ENCODE measurements around the gene CEP112. TPM values are rescaled to one million over a fixed set of nuclear protein-coding genes. Genes with fewer than 3 reads are reported as not detected.

CEP112 gene
- total and polyA plus RNA-seq, 7 experiments from 2014 or later: 0.08 to 2.5 (median 0.66) TPM; not detected in 1

DNA sequence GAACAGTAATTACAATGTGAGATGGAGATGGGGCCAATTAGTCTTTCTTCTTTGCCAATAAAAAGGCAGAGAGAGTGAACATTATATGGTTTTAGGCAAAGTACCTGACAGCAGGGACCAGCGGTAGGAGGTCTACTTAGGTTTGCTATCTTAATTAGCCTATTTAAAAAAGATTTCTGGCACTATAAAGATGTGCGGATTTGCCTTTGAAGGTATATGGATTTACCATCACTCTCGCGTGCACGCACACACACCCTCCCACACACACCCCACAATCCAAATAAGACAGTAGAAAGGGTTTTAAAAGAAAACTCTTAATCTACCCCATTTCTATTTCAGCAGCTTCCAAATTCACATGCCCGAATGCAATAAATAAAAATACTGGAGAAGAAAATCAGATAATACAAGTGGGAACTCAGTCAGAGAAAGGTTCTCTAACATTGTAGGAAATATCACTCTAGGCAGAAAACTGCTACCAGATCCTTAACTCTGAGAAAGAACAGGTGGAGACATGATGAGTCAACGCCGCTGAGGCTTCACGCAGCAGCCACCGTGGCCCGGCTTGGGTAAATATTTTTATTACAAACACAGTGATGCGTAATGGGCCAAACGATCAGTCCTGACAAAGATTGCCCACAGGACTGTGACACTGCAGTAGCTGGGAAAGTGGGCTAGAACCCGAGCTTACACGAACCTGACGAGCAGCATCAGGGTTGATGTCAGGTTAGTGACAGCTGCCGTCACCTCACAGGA, 563.9 kb downstream of the CEP112 start:
- CTCF ChIA-PET: no interaction called here
- Mint-ChIP-seq H3K4me3 (no peak overlapping the region), H3K9me3 (peaks cover 0 to 6% (median 0%) of the 10 kb centered on the region in 11 donors), H3K27ac (no peak overlapping the region), H3K36me3 (no peaks in the 10 kb centered on the region), H3K4me1 (peaks cover 0 to 2% (median 0%) of the 10 kb centered on the region in 7 donors), H3K27me3 (peaks cover 0 to 11% (median 0%) of the 10 kb centered on the region in 5 donors)
- H3K4me3 ChIP-seq (ENCODE audit: low read length): no peak overlapping the region
- H3K4me1 ChIP-seq (ENCODE audit: control insufficient read depth in 2 of 2, insufficient read depth in 2 of 2, low read length in 2 of 2): no peaks in the 10 kb centered on the region
- no peak for ATAC-seq
- DNase-seq: no peak
- POLR2A ChIA-PET: interaction anchor here (0.5 kb wide), 1 partner anchor 194 kb away, joined by 4 read pairs; no protein-coding TSS in a partner anchor
- intact Hi-C loops (cut with micrococcal nuclease): no loop called here
- no peak overlapping the region for H3K27ac ChIP-seq (ENCODE audit: low read depth, low read length)
- no peaks in the 10 kb centered on the region for H3K9me3 ChIP-seq (ENCODE audit: control insufficient read depth in 2 of 3, low read length in 3 of 3)
- no peaks in the 10 kb centered on the region for H3K36me3 ChIP-seq (ENCODE audit: control insufficient read depth in 2 of 3, insufficient read depth in 3 of 3, low read length in 3 of 3)
- no peaks in the 10 kb centered on the region for H3K27me3 ChIP-seq (ENCODE audit: control insufficient read depth in 2 of 2, insufficient read depth in 2 of 2, low read length in 2 of 2)

- Histone ChIP-seq H3K27ac (ENCODE audit: low read depth, low read length) (no peak overlapping the region), H3K4me3 (ENCODE audit: low read length) (no peak overlapping the region), H3K27me3 (ENCODE audit: control insufficient read depth in 2 of 2, insufficient read depth in 2 of 2, low read length in 2 of 2) (no peaks in the 10 kb centered on the region), H3K9me3 (ENCODE audit: control insufficient read depth in 2 of 3, low read length in 3 of 3) (no peaks in the 10 kb centered on the region), H3K4me1 (ENCODE audit: control insufficient read depth in 2 of 2, insufficient read depth in 2 of 2, low read length in 2 of 2) (no peaks in the 10 kb centered on the region), H3K36me3 (ENCODE audit: control insufficient read depth in 2 of 3, insufficient read depth in 3 of 3, low read length in 3 of 3) (no peaks in the 10 kb centered on the region)
- Mint-ChIP-seq H3K27me3 (peaks cover 0 to 11% (median 0%) of the 10 kb centered on the region in 5 donors), H3K9me3 (peaks cover 0 to 6% (median 0%) of the 10 kb centered on the region in 11 donors), H3K4me1 (no peaks in the 10 kb centered on the region), H3K36me3 (no peaks in the 10 kb centered on the region), H3K4me3 (no peak overlapping the region), H3K27ac (no peak overlapping the region)
- ChIA-PET POLR2A (no interaction called here), CTCF (no interaction called here)
- ATAC-seq: no peak
- no peak for DNase-seq
- intact Hi-C loops (cut with micrococcal nuclease): no loop called here
Observed at GRCh38 chr17:65627108-65627507, 564.8 kb downstream of the CEP112 start.

GRCh38 chr17:65626451-65626850, 565.5 kb downstream of the CEP112 start:
- peaks cover 0 to 11% (median 0%) of the 10 kb centered on the region in 5 donors for H3K27me3 Mint-ChIP-seq
- no peak overlapping the region for H3K4me3 ChIP-seq (ENCODE audit: low read length)
- H3K36me3 Mint-ChIP-seq: no peaks in the 10 kb centered on the region
- no peak overlapping the region for H3K27ac Mint-ChIP-seq
- H3K27ac ChIP-seq (ENCODE audit: low read depth, low read length): no peak overlapping the region
- no peaks in the 10 kb centered on the region for H3K4me1 ChIP-seq (ENCODE audit: control insufficient read depth in 2 of 2, insufficient read depth in 2 of 2, low read length in 2 of 2)
- no peaks in the 10 kb centered on the region for H3K9me3 ChIP-seq (ENCODE audit: control insufficient read depth in 2 of 3, low read length in 3 of 3)
- intact Hi-C loops (cut with micrococcal nuclease): no loop called here
- no peaks in the 10 kb centered on the region for H3K36me3 ChIP-seq (ENCODE audit: control insufficient read depth in 2 of 3, insufficient read depth in 3 of 3, low read length in 3 of 3)
- no peak overlapping the region for H3K4me3 Mint-ChIP-seq
- ChIA-PET POLR2A (no interaction called here), CTCF (no interaction called here)
- H3K4me1 Mint-ChIP-seq: no peaks in the 10 kb centered on the region
- no peak for ATAC-seq
- H3K9me3 Mint-ChIP-seq: peaks cover 0 to 6% (median 0%) of the 10 kb centered on the region in 11 donors
- no peaks in the 10 kb centered on the region for H3K27me3 ChIP-seq (ENCODE audit: control insufficient read depth in 2 of 2, insufficient read depth in 2 of 2, low read length in 2 of 2)
- DNase-seq: no peak

- intact Hi-C loops (cut with micrococcal nuclease): no loop called here
- DNase-seq (no peak), ATAC-seq (no peak)
- H3K9me3 Mint-ChIP-seq: no peaks in the 10 kb centered on the region
- H3K27me3 Mint-ChIP-seq: no peaks in the 10 kb centered on the region
- CTCF ChIA-PET: no interaction called here
- Histone ChIP-seq H3K27ac (ENCODE audit: low read depth, low read length) (no peak overlapping the region), H3K36me3 (ENCODE audit: control insufficient read depth in 2 of 3, insufficient read depth in 3 of 3, low read length in 3 of 3) (no peaks in the 10 kb centered on the region), H3K9me3 (ENCODE audit: control insufficient read depth in 2 of 3, low read length in 3 of 3) (no peaks in the 10 kb centered on the region), H3K27me3 (ENCODE audit: control insufficient read depth in 2 of 2, insufficient read depth in 2 of 2, low read length in 2 of 2) (no peaks in the 10 kb centered on the region), H3K4me3 (ENCODE audit: low read length) (no peak overlapping the region), H3K4me1 (ENCODE audit: control insufficient read depth in 2 of 2, insufficient read depth in 2 of 2, low read length in 2 of 2) (no peaks in the 10 kb centered on the region)
- H3K4me3 Mint-ChIP-seq: no peak overlapping the region
- H3K27ac Mint-ChIP-seq: no peak overlapping the region
- POLR2A ChIA-PET: no interaction called here
- peaks cover 0 to 5% (median 0%) of the 10 kb centered on the region in 5 donors for H3K36me3 Mint-ChIP-seq
- no peaks in the 10 kb centered on the region for H3K4me1 Mint-ChIP-seq
Observed at GRCh38 chr17:65618516-65618915, 573.4 kb downstream of the CEP112 start.

DNA sequence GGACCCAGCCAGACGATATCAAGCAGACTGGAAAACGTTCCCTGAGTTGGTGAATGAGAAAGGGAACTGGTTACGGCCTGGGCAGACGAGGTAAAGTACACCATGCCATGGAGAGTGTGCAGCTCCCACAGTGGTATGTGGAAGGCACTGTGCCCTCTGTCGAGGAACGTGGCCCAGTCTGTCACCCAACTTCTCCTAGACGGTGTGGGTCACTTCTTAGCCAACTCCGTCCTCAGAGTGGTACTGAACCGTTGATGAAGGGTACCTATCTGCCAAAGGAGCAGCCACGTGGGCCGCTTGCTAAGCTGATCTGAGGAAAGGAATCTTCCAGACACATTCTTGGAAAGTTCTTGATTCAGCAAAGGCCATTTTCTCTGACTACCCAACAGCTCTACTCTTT, 574.4 kb downstream of the CEP112 start:
- no peak overlapping the region for H3K4me3 Mint-ChIP-seq
- no peak overlapping the region for H3K4me3 ChIP-seq (ENCODE audit: low read length)
- ChIA-PET CTCF (no interaction called here), POLR2A (no interaction called here)
- no peak overlapping the region for H3K27ac ChIP-seq (ENCODE audit: low read depth, low read length)
- no peaks in the 10 kb centered on the region for H3K9me3 ChIP-seq (ENCODE audit: control insufficient read depth in 2 of 3, low read length in 3 of 3)
- H3K4me1 ChIP-seq (ENCODE audit: control insufficient read depth in 2 of 2, insufficient read depth in 2 of 2, low read length in 2 of 2): no peaks in the 10 kb centered on the region
- H3K27ac Mint-ChIP-seq: no peak overlapping the region
- H3K36me3 Mint-ChIP-seq: peaks cover 0 to 5% (median 0%) of the 10 kb centered on the region in 5 donors
- no peaks in the 10 kb centered on the region for H3K27me3 Mint-ChIP-seq
- intact Hi-C loops (cut with micrococcal nuclease): no loop called here
- no peak for ATAC-seq
- H3K27me3 ChIP-seq (ENCODE audit: control insufficient read depth in 2 of 2, insufficient read depth in 2 of 2, low read length in 2 of 2): no peaks in the 10 kb centered on the region
- no peaks in the 10 kb centered on the region for H3K9me3 Mint-ChIP-seq
- DNase-seq: no peak
- peaks cover 0 to 1% (median 0%) of the 10 kb centered on the region in 7 donors for H3K4me1 Mint-ChIP-seq
- H3K36me3 ChIP-seq (ENCODE audit: control insufficient read depth in 2 of 3, insufficient read depth in 3 of 3, low read length in 3 of 3): no peaks in the 10 kb centered on the region

DNA sequence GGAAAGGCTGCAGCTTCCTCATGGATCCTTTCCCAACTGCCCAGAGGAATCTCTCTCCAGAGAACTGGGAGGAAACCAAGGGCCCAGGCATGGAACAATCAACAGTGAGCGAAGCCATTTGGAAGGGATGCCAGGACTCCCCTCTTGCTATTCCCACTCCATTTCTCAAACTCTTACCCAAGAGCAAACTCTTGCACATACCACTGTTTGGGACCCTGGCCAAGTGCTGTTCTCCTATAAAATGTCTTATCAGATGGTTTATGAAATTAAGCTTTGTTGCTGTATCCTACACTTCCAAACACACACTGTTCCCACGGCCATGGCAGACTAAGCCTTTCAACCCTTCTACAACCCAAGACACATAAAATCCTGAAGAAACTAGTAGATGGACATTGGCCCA, 582.2 kb downstream of the CEP112 start:
- POLR2A ChIA-PET: no interaction called here
- no peak for ATAC-seq
- H3K4me3 ChIP-seq (ENCODE audit: low read length): no peak overlapping the region
- DNase-seq: no peak
- intact Hi-C loops (cut with micrococcal nuclease): no loop called here
- Mint-ChIP-seq H3K36me3 (no peaks in the 10 kb centered on the region), H3K4me1 (peaks cover 0 to 5% (median 0%) of the 10 kb centered on the region in 7 donors), H3K9me3 (no peaks in the 10 kb centered on the region), H3K27ac (no peak overlapping the region), H3K4me3 (no peak overlapping the region), H3K27me3 (peaks cover 0 to 7% (median 0%) of the 10 kb centered on the region in 5 donors)
- no peaks in the 10 kb centered on the region for H3K36me3 ChIP-seq (ENCODE audit: control insufficient read depth in 2 of 3, insufficient read depth in 3 of 3, low read length in 3 of 3)
- H3K27ac ChIP-seq (ENCODE audit: low read depth, low read length): no peak overlapping the region
- no peaks in the 10 kb centered on the region for H3K9me3 ChIP-seq (ENCODE audit: control insufficient read depth in 2 of 3, low read length in 3 of 3)
- H3K4me1 ChIP-seq (ENCODE audit: control insufficient read depth in 2 of 2, insufficient read depth in 2 of 2, low read length in 2 of 2): no peaks in the 10 kb centered on the region
- H3K27me3 ChIP-seq (ENCODE audit: control insufficient read depth in 2 of 2, insufficient read depth in 2 of 2, low read length in 2 of 2): no peaks in the 10 kb centered on the region
- CTCF ChIA-PET: no interaction called here

DNA sequence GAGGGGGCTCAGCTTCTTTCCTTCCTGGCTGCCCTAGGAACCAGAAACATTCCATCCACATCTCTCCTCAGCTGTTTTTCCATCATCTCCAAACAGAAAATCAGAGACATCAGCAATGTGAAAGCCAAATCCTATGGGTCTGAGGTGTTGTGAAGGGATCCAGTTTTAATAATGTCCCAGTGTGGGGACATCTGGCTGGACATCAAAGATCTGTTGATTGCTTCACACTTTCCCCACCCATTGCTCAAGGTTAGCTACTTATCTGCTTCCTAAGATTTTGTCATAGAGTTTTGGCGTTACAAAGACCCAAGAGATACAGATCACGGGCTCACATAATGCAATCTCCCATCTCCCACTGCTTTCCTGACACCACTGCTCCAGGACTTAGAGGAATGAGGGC, 582.6 kb downstream of the CEP112 start:
- H3K4me1 ChIP-seq (ENCODE audit: control insufficient read depth in 2 of 2, insufficient read depth in 2 of 2, low read length in 2 of 2): no peaks in the 10 kb centered on the region
- intact Hi-C loops (cut with micrococcal nuclease): no loop called here
- H3K27me3 ChIP-seq (ENCODE audit: control insufficient read depth in 2 of 2, insufficient read depth in 2 of 2, low read length in 2 of 2): no peaks in the 10 kb centered on the region
- no peak overlapping the region for H3K4me3 ChIP-seq (ENCODE audit: low read length)
- no peak overlapping the region for H3K27ac Mint-ChIP-seq
- ChIA-PET POLR2A (no interaction called here), CTCF (no interaction called here)
- no peak overlapping the region for H3K4me3 Mint-ChIP-seq
- no peaks in the 10 kb centered on the region for H3K9me3 Mint-ChIP-seq
- no peak for ATAC-seq
- H3K4me1 Mint-ChIP-seq: peaks cover 0 to 5% (median 0%) of the 10 kb centered on the region in 7 donors
- no peaks in the 10 kb centered on the region for H3K36me3 ChIP-seq (ENCODE audit: control insufficient read depth in 2 of 3, insufficient read depth in 3 of 3, low read length in 3 of 3)
- H3K27ac ChIP-seq (ENCODE audit: low read depth, low read length): no peak overlapping the region
- H3K27me3 Mint-ChIP-seq: peaks cover 0 to 7% (median 0%) of the 10 kb centered on the region in 5 donors
- H3K36me3 Mint-ChIP-seq: no peaks in the 10 kb centered on the region
- H3K9me3 ChIP-seq (ENCODE audit: control insufficient read depth in 2 of 3, low read length in 3 of 3): no peaks in the 10 kb centered on the region
- DNase-seq: no peak
